GM21825 (cell line): Measurements from ENCODE around the gene COMMD1.
"Not testable (repeated sequence)": the region's sequence is repeated elsewhere in the genome, so short reads cannot be mapped to it uniquely, and the experiment has no call there.

Experiments
- ATAC-seq: cut with Tn5 transposase; IDR thresholded peaks from one replicate; pipeline ENCODE4 v1.9.1; 2021; ENCODE audit warnings: mild to moderate bottlenecking, moderate library complexity; ENCODE audit not compliant: unreplicated experiment

The COMMD1 gene

GRCh38 chr2:61922714-61923113 lies 17.2 kb downstream of the COMMD1 start:
- no peak for ATAC-seq

- no peak for ATAC-seq
Observed at GRCh38 chr2:61924895-61925663, 19.6 kb downstream of the COMMD1 start.

DNA sequence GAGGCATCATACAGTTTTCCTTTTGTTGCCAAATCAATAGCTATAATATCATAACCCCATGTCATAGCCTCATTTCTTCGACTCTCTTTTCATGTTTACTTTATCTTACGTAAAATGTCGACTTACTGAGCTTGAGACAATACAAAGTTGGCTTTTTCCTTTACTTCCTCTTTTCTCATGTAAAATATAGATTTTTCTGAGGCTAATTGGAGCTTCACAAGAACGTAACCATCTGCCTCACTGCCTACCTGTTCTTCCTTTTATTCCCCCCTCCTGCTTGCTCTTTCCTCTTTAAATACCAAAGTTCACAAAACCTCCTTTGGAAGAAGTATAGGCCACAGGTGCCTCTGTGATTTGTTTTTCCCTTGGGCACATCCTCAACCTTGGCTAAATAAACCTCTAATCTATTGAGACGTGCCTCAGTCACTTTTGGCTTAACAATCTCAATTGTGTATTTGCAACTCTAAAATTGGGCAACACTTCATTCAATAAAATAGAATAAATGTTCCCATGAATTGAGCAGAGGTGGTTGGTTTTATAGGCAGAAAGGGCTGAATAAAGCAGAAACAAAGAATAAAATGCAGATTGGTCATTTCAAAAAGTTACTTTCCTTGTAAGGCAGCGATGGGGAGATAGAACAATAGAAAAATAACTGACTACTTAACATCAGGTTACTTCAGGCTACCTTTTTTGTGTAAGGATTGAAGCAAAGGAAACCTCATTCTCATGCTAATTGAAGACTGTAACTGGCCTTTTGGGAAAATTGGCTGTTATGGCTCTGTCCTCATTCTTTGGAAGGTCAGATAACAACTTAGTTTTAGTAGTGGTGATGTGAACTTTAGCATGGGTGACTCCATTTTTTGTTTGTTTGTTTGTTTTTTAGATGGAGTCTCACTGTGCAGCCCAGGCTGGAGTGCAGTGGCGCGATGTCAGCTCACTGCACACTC lies 21.3 kb downstream of the COMMD1 start:
- no peak for ATAC-seq

GRCh38 chr2:61928826-61929461 lies 23.5 kb downstream of the COMMD1 start:
- ATAC-seq: no peak

- no peak for ATAC-seq
Observed at GRCh38 chr2:61937098-61937497, 31.6 kb downstream of the COMMD1 start.

DNA sequence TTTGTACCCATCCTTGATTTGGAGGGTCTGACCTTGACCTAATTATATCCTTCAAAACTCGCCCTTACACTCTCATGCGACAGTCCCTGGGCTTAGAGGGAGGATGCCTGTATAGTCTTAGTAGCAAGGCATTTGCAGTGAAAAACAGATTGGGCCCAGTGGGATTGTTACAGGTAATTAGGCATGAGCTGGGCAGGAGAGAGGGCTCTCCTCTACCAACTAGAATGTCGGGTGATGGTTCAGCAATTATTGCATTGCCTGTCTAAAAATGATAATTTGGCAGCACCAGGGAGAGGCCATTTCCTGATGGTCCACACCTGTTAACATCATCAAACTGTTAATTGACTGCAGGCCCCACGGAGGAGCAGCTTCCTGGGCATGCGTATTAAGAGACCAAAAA lies 32.4 kb downstream of the COMMD1 start:
- ATAC-seq: no peak

DNA sequence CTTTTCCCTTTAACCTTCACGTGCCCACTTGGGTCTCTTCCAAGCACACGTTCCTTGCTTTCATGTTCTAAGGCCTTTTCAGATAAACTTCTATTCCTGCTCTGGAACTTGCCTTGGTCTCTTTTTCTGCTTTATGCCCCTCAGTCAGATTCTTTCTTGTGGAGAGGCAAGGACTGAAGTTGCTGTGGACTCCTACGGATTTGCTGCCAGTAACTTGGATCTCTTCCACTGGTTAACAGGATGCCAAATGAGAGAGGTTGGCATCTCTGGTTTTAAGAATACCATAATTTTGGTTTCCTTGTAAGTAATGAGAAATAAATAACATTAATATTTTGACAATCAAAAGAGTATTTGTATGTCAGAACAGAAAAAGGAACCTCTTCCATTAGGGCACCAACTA lies 33.0 kb downstream of the COMMD1 start:
- ATAC-seq: no peak

DNA sequence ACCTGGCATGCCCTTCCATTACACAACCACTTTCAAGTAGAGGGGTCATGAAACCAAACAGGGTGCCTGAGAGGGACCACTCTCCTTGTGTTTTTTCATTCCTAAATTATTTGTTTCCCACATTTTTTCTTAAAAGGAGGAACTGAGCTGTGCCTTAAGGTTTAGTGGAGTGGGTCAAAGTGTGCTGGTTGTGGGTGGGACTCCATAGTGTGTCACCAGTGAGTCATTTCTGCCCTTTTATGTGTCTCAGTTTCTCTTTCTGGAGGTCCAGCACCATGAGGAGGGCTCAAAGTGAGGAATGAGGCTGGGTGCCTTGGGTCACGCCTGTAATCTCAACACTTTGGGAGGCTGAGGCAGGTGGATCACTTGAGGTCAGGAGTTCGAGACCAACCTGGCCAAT lies 37.8 kb downstream of the COMMD1 start:
- ATAC-seq: no peak

GRCh38 chr2:61946666-61947065 lies 41.2 kb downstream of the COMMD1 start:
- no peak for ATAC-seq

DNA sequence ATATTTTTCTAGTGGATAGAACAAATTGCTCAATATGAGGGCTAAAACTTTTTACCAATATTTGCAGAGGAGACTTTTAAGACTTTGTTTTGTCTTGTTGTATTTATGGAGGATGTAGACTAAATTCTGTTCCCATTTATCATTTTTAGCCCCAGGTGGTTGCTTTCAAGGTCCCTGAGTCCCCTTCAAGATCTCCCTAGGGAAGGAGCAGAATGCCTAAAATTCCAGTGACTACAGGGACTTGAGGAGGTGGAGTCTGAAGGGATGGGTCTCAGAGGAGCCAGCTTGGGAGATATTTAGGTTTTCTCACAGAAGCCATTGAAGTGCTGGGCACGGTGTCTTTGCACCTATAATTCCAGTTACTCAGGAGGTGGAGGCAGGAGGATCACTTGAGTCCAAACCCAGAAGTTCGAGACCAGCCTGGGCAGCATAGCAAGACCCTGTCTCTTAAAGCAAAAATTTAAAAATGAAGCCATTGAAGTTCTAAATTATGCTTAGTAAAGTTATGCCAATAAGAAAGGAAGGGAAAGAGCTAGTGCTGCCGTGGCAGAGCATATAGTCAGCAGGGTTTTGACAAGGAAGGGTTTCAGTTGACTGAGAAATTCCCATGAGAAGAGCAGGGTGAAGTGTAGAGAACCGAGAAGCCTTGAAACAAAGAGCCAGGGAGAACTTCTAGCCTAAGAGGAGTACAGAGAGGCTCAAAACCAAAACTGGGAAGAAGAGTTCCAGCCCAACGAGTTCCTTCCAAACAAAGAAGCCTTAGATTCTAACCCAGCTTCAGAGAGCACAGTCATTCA lies 43.4 kb downstream of the COMMD1 start:
- no peak for ATAC-seq

DNA sequence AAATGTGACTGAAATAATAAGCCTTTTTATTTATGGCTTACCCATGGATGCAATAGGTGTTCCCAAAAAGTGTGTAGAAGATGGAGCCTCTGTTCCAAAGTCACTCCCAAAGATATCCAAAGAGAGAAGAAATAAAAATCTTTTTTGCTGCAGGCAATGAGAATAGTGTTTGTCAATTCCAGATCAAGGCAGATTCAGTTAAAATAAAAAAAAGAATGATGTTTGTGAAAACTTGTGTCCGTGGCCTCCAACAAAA lies 43.9 kb downstream of the COMMD1 start:
- ATAC-seq: no peak

GRCh38 chr2:61949714-61950560 lies 44.5 kb downstream of the COMMD1 start:
- no peak for ATAC-seq

DNA sequence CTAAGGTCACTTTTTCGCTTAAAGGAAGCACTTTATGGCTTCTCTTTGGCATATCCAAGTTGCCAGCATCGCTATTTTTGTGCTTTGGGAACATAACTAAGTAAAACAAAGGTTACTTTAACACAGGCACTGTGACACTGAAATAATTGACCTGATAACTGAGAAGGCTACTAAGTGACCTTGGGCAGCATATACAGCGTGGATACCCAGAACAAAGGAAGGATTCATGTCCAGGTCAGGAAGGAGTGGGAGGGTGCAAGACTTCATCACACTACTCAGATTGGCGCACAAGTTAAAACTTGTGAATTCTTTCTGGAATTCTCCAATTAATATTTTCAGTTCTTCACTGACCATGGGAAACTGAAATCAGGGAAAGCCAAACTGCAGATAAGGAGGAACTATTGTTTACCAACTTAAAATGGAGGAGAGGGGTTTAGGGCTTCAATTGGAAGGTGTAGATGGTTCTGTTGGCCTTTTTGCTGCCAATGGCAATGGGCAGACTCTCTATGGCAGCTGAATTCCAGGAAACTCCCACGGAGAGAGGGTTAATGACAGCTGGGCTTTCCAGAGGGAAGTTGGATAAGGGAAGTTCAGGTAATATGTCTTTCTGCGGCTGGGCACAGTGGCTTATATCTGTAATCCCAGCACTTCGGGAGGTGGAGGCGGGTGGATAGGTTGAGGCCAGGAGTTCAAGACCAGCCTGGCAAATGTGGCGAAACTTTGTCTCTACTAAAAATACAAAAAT lies 45.3 kb downstream of the COMMD1 start:
- no peak for ATAC-seq

- no peak for ATAC-seq
Observed at GRCh38 chr2:61951881-61952280, 46.4 kb downstream of the COMMD1 start.

GRCh38 chr2:61952288-61952687 lies 46.8 kb downstream of the COMMD1 start:
- ATAC-seq: no peak

- not testable (repeated sequence) for ATAC-seq
Observed at GRCh38 chr2:61954856-61955255, 49.4 kb downstream of the COMMD1 start.

- no peak for ATAC-seq
Observed at GRCh38 chr2:61959381-61960293, 54.2 kb downstream of the COMMD1 start.

DNA sequence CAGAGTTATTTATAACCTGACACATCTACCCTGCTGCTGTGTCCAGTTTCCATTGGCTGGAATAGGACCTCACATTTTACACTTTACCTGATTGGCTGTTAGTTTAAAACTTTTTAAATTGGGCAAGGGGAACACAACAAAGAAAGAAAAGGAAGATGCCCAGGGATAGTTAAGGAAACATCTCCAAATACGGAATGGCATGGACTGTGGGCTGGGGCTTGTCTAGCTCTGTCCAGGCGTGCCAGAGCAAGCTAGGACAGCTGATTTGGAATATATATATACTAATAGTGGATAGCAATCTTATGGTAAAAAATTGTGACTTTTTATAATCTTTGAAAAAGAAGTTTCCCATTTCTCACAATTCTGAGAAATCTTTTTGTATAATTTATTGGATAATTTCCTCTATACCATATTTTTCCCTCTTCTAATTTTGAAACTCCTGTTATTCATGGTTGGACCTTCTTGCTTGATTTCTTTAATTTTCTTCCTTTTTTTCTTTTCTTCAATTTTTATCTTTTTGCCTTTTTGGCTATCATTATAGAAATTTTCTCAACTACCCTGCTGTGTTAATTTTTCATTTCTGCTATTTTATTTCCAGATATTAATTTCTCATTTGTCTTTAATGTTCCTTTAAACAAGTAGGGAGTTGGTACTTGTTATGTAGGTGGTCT lies 55.9 kb downstream of the COMMD1 start:
- ATAC-seq: no peak
